PC-9 (cell line): ENCODE data around the gene MTX2. TPM values are rescaled to one million over a fixed set of nuclear protein-coding genes. Genes with fewer than 3 reads are reported as not detected.

Experiments
- BruUV-seq: library from RNA; stranded (reverse); fragments of 400-500 nt; replicated peaks from 2 replicates; lab custom pipeline; 2021; lab: Mats Ljungman, UMichigan
- CTCF ChIA-PET: fragments of 300-600 bp; sonication (Branson Sonifier 250); formaldehyde crosslinking; loops from one replicate; lab custom pipeline; 2022; ENCODE audit warnings: antibody characterized with exemption; lab: Charles Lee
- POLR2A ChIA-PET: fragments of 300-600 bp; sonication (Branson Sonifier 250); formaldehyde crosslinking; loops from one replicate; lab custom pipeline; 2022; ENCODE audit warnings: antibody characterized with exemption; ENCODE audit not compliant: unreplicated experiment; lab: Charles Lee
- DNase-seq, 2 experiments: peaks; one replicate each; pipeline versions ENCODE4 v3.0.0 to v3.0.0-alpha.2; 2015 to 2022; ENCODE audit warnings: mixed read lengths in 1 of 2
- H2AFZ ChIP-seq: fragments of 200-600 bp; sonication (generic); 2 replicates; pipeline ENCODE4 v1.8.1; 2017; ENCODE audit warnings: antibody characterized with exemption
- H3F3A ChIP-seq: fragments of 200-600 bp; sonication (generic); 2 replicates; pipeline ENCODE4 v1.8.1; 2017; ENCODE audit warnings: antibody characterized with exemption, mild to moderate bottlenecking, low read depth; ENCODE audit not compliant: insufficient read depth
- H3K27ac ChIP-seq: fragments of 200-600 bp; sonication (generic); 2 replicates; pipeline ENCODE4 v1.6.1; 2016; ENCODE audit warnings: mixed run types
- H3K27me3 ChIP-seq: fragments of 200-600 bp; sonication (generic); 2 replicates; pipeline ENCODE4 v1.6.1; 2016; ENCODE audit warnings: low read depth, mixed run types; ENCODE audit not compliant: insufficient read depth
- H3K36me3 ChIP-seq: fragments of 200-600 bp; sonication (generic); 2 replicates; pipeline ENCODE4 v1.6.1; 2016; ENCODE audit warnings: low read depth, mixed run types
- H3K4me1 ChIP-seq: fragments of 200-600 bp; sonication (generic); replicated peaks from 2 replicates; pipeline ENCODE4 v1.6.1; 2016; ENCODE audit warnings: mixed run types; ENCODE audit not compliant: insufficient read depth
- H3K4me2 ChIP-seq: fragments of 200-600 bp; sonication (generic); 2 replicates; pipeline ENCODE4 v1.6.1; 2017; ENCODE audit warnings: mixed run types
- H3K4me3 ChIP-seq: fragments of 200-600 bp; sonication (generic); 2 replicates; pipeline ENCODE4 v1.6.1; 2016; ENCODE audit warnings: mixed run types
- H3K79me2 ChIP-seq: fragments of 200-600 bp; sonication (generic); 2 replicates; pipeline ENCODE4 v1.6.1; 2017; ENCODE audit warnings: low read depth, mixed run types
- H3K9me2 ChIP-seq: fragments of 200-600 bp; sonication (generic); 2 replicates; pipeline ENCODE4 v1.8.1; 2017; ENCODE audit warnings: mild to moderate bottlenecking; ENCODE audit not compliant: insufficient read depth
- H3K9me3 ChIP-seq: fragments of 200-600 bp; sonication (generic); 2 replicates; pipeline ENCODE4 v1.8.1; 2016; ENCODE audit warnings: low read depth; ENCODE audit not compliant: insufficient read depth
- H4K20me1 ChIP-seq: fragments of 200-600 bp; sonication (generic); 2 replicates; pipeline ENCODE4 v1.8.1; 2017; ENCODE audit not compliant: insufficient read depth
- CTCF ChIP-seq: fragments of 200-600 bp; sonication (generic); conservative IDR thresholded peaks from 2 replicates; pipeline ENCODE4 v1.6.1; 2017; ENCODE audit warnings: mixed run types, antibody characterized with exemption, mild to moderate bottlenecking, moderate library complexity
- EZH2 ChIP-seq: fragments of 200-600 bp; sonication (generic); IDR thresholded peaks from 2 replicates; pipeline ENCODE4 v1.8.0; 2017; ENCODE audit warnings: antibody characterized with exemption, low read depth
- intact Hi-C: fragments of 100-400 bp; cut with micrococcal nuclease; formaldehyde crosslinking; loops from one replicate; pipeline ENCODE4 v1.10.0; 2022; ENCODE audit not compliant: unreplicated experiment
- total RNA-seq: library from RNA; stranded (reverse); gene quantifications from 2 replicates; pipeline ENCODE4 v1.2.3, GENCODE V29; 2021

Gene MTX2
- total RNA-seq, 1 experiment from 2014 or later = 53.9 TPM

- TF ChIP-seq CTCF = no peak
- TF ChIP-seq EZH2 = no peak
- no peak overlapping the region for H2AFZ ChIP-seq
- no peaks in the 10 kb centered on the region for H3K9me3 ChIP-seq
- H3K36me3 ChIP-seq = no peaks in the 10 kb centered on the region
- H3K27ac ChIP-seq = no peak overlapping the region
- no peaks in the 10 kb centered on the region for H3K27me3 ChIP-seq
- no peaks in the 10 kb centered on the region for H3K4me1 ChIP-seq
- BruUV-seq = no TSS peak
- H3K4me3 ChIP-seq = no peak overlapping the region
- no peaks in the 10 kb centered on the region for H3K9me2 ChIP-seq
- H3K79me2 ChIP-seq = no peaks in the 10 kb centered on the region
- no peaks in the 10 kb centered on the region for H3F3A ChIP-seq
- no peak for DNase-seq
- H3K4me2 ChIP-seq = no peak overlapping the region
- no peaks in the 10 kb centered on the region for H4K20me1 ChIP-seq
- POLR2A ChIA-PET = no interaction called here
- CTCF ChIA-PET = no interaction called here
- intact Hi-C loops = no loop called here
These were observed 114.7 kb downstream of the MTX2 start for GRCh38 chr2:176383836-176384442.

GRCh38 chr2:176385219-176385759, 116.0 kb downstream of the MTX2 start:
- no peak for TF ChIP-seq EZH2
- no peak for TF ChIP-seq CTCF
- BruUV-seq = no TSS peak
- DNase-seq = no peak
- H3K4me3 ChIP-seq = no peak overlapping the region
- H3K4me1 ChIP-seq = no peaks in the 10 kb centered on the region
- H3K9me2 ChIP-seq = no peaks in the 10 kb centered on the region
- no peaks in the 10 kb centered on the region for H3K36me3 ChIP-seq
- H3K27me3 ChIP-seq = no peaks in the 10 kb centered on the region
- H4K20me1 ChIP-seq = no peaks in the 10 kb centered on the region
- CTCF ChIA-PET = interaction anchor here (0.7 kb wide), 1 partner anchor 578 kb away, joined by 3 read pairs; no protein-coding TSS in a partner anchor
- no peak overlapping the region for H3K4me2 ChIP-seq
- no peaks in the 10 kb centered on the region for H3K79me2 ChIP-seq
- POLR2A ChIA-PET = no interaction called here
- H3F3A ChIP-seq = no peaks in the 10 kb centered on the region
- no peaks in the 10 kb centered on the region for H3K9me3 ChIP-seq
- no peak overlapping the region for H3K27ac ChIP-seq
- intact Hi-C loops = no loop called here
- H2AFZ ChIP-seq = no peak overlapping the region

- Histone ChIP-seq H3K36me3 (no peaks in the 10 kb centered on the region), H3K4me1 (no peaks in the 10 kb centered on the region), H3K4me2 (no peak overlapping the region), H3K79me2 (no peaks in the 10 kb centered on the region), H3K9me2 (no peaks in the 10 kb centered on the region), H3F3A (no peaks in the 10 kb centered on the region), H4K20me1 (no peaks in the 10 kb centered on the region), H3K27me3 (no peaks in the 10 kb centered on the region), H2AFZ (no peak overlapping the region), H3K27ac (no peak overlapping the region), H3K4me3 (no peak overlapping the region), H3K9me3 (no peaks in the 10 kb centered on the region)
- no peak for DNase-seq
- CTCF ChIA-PET = interaction anchor here (0.6 to 0.7 kb wide), 2 partner anchors 578 to 772 kb away, joined by 3 read pairs; no protein-coding TSS in a partner anchor
- intact Hi-C loops = no loop called here
- POLR2A ChIA-PET = no interaction called here
- TF ChIP-seq CTCF = no peak
- TF ChIP-seq EZH2 = no peak
- BruUV-seq = no TSS peak
These were observed 116.6 kb downstream of the MTX2 start for GRCh38 chr2:176385838-176386237.

Other genes starting within 250 kb of the MTX2 start
- not detected in 2 replicates for gene EVX2, start 185.5 kb upstream of the MTX2 start, total RNA-seq
- gene HOXD13, start 176.7 kb upstream of the MTX2 start, total RNA-seq = not detected in 2 replicates
- not detected in 2 replicates for gene HOXD12, start 169.6 kb upstream of the MTX2 start, total RNA-seq
- not detected in 2 replicates for gene HOXD11, start 162.2 kb upstream of the MTX2 start, total RNA-seq
- not detected in 2 replicates for gene HOXD10, start 152.7 kb upstream of the MTX2 start, total RNA-seq
- not detected in 2 replicates for gene HOXD9, start 146.7 kb upstream of the MTX2 start, total RNA-seq
- 0.39 and 0.50 TPM in 2 replicates for gene HOXD8, start 139.7 kb upstream of the MTX2 start, total RNA-seq
- not detected in 2 replicates for gene HOXD4, start 117.9 kb upstream of the MTX2 start, total RNA-seq
- not detected in 2 replicates for gene HOXD3, start 112.1 kb upstream of the MTX2 start, total RNA-seq
- not detected in 2 replicates for gene HOXD1, start 80.8 kb upstream of the MTX2 start, total RNA-seq